ENCODE measurements around the gene C6orf120.

DNA sequence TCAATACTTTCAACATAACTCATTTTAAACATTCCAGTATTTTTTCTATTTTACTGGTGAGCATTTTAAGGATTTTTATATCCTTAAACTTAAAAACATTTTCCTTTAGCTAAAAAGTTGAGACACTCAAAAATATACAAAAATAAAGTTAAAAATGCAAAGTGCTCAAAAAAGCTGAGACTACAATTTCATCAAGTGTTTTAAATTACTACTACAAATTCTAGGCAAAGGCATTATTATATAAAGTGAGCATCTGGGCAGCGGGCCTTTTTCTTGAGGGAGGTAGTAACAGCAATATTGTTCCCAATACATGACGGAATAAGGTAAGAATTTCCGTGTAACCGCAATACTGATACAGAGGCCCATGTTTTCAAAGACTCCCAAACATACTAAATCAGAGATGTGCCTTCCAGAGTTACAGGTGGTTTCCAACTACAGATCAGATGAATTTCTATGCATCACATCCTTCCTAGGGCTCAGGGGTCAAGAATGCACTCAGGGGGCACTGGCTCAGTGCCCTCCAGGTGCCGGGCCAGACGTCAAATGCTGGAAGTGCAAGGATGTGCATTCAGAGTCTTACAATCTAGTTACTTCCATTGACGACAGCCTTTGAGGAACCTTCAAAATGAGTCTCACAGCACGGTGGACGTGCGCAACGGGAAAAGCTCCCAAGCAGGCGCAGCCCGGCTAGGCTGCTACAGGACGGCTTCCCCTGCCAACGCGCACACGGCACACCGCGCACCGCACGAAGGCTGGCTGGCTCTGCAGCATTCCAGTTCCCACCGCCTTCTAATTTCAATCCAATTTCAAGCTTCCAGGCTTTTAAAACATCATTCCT is 20.7 kb downstream of the C6orf120 start:
- TF ChIP-seq, protein P1, sequence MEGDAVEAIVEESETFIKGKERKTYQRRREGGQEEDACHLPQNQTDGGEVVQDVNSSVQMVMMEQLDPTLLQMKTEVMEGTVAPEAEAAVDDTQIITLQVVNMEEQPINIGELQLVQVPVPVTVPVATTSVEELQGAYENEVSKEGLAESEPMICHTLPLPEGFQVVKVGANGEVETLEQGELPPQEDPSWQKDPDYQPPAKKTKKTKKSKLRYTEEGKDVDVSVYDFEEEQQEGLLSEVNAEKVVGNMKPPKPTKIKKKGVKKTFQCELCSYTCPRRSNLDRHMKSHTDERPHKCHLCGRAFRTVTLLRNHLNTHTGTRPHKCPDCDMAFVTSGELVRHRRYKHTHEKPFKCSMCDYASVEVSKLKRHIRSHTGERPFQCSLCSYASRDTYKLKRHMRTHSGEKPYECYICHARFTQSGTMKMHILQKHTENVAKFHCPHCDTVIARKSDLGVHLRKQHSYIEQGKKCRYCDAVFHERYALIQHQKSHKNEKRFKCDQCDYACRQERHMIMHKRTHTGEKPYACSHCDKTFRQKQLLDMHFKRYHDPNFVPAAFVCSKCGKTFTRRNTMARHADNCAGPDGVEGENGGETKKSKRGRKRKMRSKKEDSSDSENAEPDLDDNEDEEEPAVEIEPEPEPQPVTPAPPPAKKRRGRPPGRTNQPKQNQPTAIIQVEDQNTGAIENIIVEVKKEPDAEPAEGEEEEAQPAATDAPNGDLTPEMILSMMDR (IDR thresholded peaks at IDR 0.05), result no peak
- TF ChIP-seq EP300 (IDR thresholded peaks at IDR 0.05), result no peak
